Natural killer cell treated with Interleukin-12 subunit alpha and Interleukin-12 subunit beta and Interleukin-15 and Interleukin-18, amount 100 ng/mL, for 72 hours (primary cell): Measurements from ENCODE around the gene TMEM181. TPM values are rescaled to one million over a fixed set of nuclear protein-coding genes. Genes with fewer than 3 reads are reported as not detected.
"Not testable (repeated sequence)": the region's sequence is repeated elsewhere in the genome, so short reads cannot be mapped to it uniquely, and the experiment has no call there.

Source experiments
- ATAC-seq, 2 donors: fragments of 150-1000 bp; cut with Tn5 transposase in 1 of 2; sonication (Bioruptor Pico), chemical (Tn5 transposase) in 1 of 2; 2 replicates each; pipeline ENCODE4 v1.10.0; 2021
- DNase-seq: peaks from one replicate; pipeline ENCODE4 v3.0.0; 2022; ENCODE audit warnings: low spot score
- H3K27ac Mint-ChIP-seq, 2 donors: 1 replicate in 1 of 2; 2 replicates in 1 of 2; pipeline ENCODE4 v1.8.0; 2022; ENCODE audit warnings: mixed read lengths in 2 of 2, mild to moderate bottlenecking in 1 of 2, moderate library complexity in 1 of 2
- H3K27me3 Mint-ChIP-seq, 2 donors: 1 replicate in 1 of 2; 2 replicates in 1 of 2; pipeline ENCODE4 v1.8.0; 2022; ENCODE audit warnings: mixed read lengths in 2 of 2
- H3K36me3 Mint-ChIP-seq: one replicate; pipeline ENCODE4 v1.8.0; 2022; ENCODE audit warnings: mixed read lengths
- H3K4me1 Mint-ChIP-seq, 2 donors: 1 replicate in 1 of 2; 2 replicates in 1 of 2; pipeline ENCODE4 v1.8.0; 2022; ENCODE audit warnings: low read depth in 2 of 2, mixed read lengths in 2 of 2, mild to moderate bottlenecking in 1 of 2
- H3K4me3 Mint-ChIP-seq: one replicate; pipeline ENCODE4 v1.8.0; 2022; ENCODE audit warnings: mixed read lengths
- H3K9me3 Mint-ChIP-seq: 2 replicates; pipeline ENCODE4 v1.8.0; 2022; ENCODE audit warnings: mixed read lengths
- total RNA-seq, 2 donors: library from RNA; stranded (reverse); gene quantifications; one replicate each; pipeline ENCODE4 v1.2.3, GENCODE V29; 2022

TMEM181 gene
- total RNA-seq, result 10 to 100 TPM; 19.6 to 30.9 TPM

- H3K27me3 Mint-ChIP-seq, result peaks cover 0 to 2% of the 10 kb centered on the region in 2 donors
- ATAC-seq, result peak; percentile 88 to 92
- peaks cover 41 to 43% of the 10 kb centered on the region in 2 donors for H3K4me1 Mint-ChIP-seq
These were observed at the start of gene TMEM181 for GRCh38 chr6:158559895-158560835. TSS of gene TMEM181 (plus strand) at chr6:158560091. CDS start at chr6:158560225, 134 bp downstream.

GRCh38 chr6:158512809-158513208, 47.1 kb upstream of the TMEM181 start:
- Mint-ChIP-seq H3K27ac (no peak overlapping the region), H3K9me3 (no peaks in the 10 kb centered on the region), H3K27me3 (peaks cover 8 to 9% of the 10 kb centered on the region in 2 donors), H3K4me1 (peaks cover 16 to 29% of the 10 kb centered on the region in 2 donors), H3K4me3 (no peak overlapping the region), H3K36me3 (no peaks in the 10 kb centered on the region)
- no peak for ATAC-seq
- no peak for DNase-seq

More at GRCh38 chr6:158559895-158560835, at the start of gene TMEM181:
- peak; percentile 90 for DNase-seq
- H3K9me3 Mint-ChIP-seq, result no peaks in the 10 kb centered on the region
- H3K4me3 Mint-ChIP-seq, result peak within 1 kb of the TSS; percentile 99
- peak within 1 kb of the TSS; percentile 96 to 97 for H3K27ac Mint-ChIP-seq
- peaks cover 8% of the 10 kb centered on the region for H3K36me3 Mint-ChIP-seq

GRCh38 chr6:158514176-158514575, 45.7 kb upstream of the TMEM181 start:
- Mint-ChIP-seq H3K4me1 (peaks cover 27 to 35% of the 10 kb centered on the region in 2 donors), H3K27ac (no peak overlapping the region), H3K36me3 (no peaks in the 10 kb centered on the region), H3K27me3 (peaks cover 9 to 12% of the 10 kb centered on the region in 2 donors), H3K9me3 (no peaks in the 10 kb centered on the region), H3K4me3 (peak overlapping the region; percentile 12)
- ATAC-seq (peak in 1 of 2 donors; percentile 55), DNase-seq (no peak)

GRCh38 chr6:158514991-158515390, 44.9 kb upstream of the TMEM181 start:
- no peak for ATAC-seq
- DNase-seq, result no peak
- Mint-ChIP-seq H3K27me3 (peaks cover 13 to 15% of the 10 kb centered on the region in 2 donors), H3K27ac (no peak overlapping the region), H3K9me3 (no peaks in the 10 kb centered on the region), H3K4me3 (no peak overlapping the region), H3K36me3 (no peaks in the 10 kb centered on the region), H3K4me1 (peaks cover 27 to 35% of the 10 kb centered on the region in 2 donors)

GRCh38 chr6:158516098-158516497, 43.8 kb upstream of the TMEM181 start:
- Mint-ChIP-seq H3K4me1 (peaks cover 27 to 35% of the 10 kb centered on the region in 2 donors), H3K27me3 (peaks cover 16% of the 10 kb centered on the region in 2 donors), H3K4me3 (no peak overlapping the region), H3K27ac (no peak overlapping the region), H3K36me3 (no peaks in the 10 kb centered on the region), H3K9me3 (no peaks in the 10 kb centered on the region)
- ATAC-seq (no peak), DNase-seq (no peak)

- H3K4me3 Mint-ChIP-seq, result no peak overlapping the region
- H3K9me3 Mint-ChIP-seq, result no peaks in the 10 kb centered on the region
- peaks cover 27 to 35% of the 10 kb centered on the region in 2 donors for H3K4me1 Mint-ChIP-seq
- DNase-seq, result no peak
- H3K27ac Mint-ChIP-seq, result no peak overlapping the region
- no peaks in the 10 kb centered on the region for H3K36me3 Mint-ChIP-seq
- peaks cover 16% of the 10 kb centered on the region in 2 donors for H3K27me3 Mint-ChIP-seq
- no peak for ATAC-seq
These were observed 42.9 kb upstream of the TMEM181 start for GRCh38 chr6:158517038-158517437.

- DNase-seq (no peak), ATAC-seq (peak in 1 of 2 donors; percentile 63)
- Mint-ChIP-seq H3K36me3 (no peaks in the 10 kb centered on the region), H3K4me1 (peaks cover 27 to 35% of the 10 kb centered on the region in 2 donors), H3K27ac (no peak overlapping the region), H3K27me3 (peaks cover 16% of the 10 kb centered on the region in 2 donors), H3K9me3 (no peaks in the 10 kb centered on the region), H3K4me3 (peak overlapping the region; percentile 88)
These were observed 42.3 kb upstream of the TMEM181 start for GRCh38 chr6:158517581-158517980.

- Mint-ChIP-seq H3K27me3 (peaks cover 18 to 19% of the 10 kb centered on the region in 2 donors), H3K4me3 (peak overlapping the region; percentile 88), H3K4me1 (peaks cover 27 to 35% of the 10 kb centered on the region in 2 donors), H3K9me3 (no peaks in the 10 kb centered on the region), H3K27ac (peak overlapping the region; percentile 60 to 67), H3K36me3 (no peaks in the 10 kb centered on the region)
- DNase-seq, result no peak
- ATAC-seq, result peak; percentile 82 to 86
These were observed 41.4 kb upstream of the TMEM181 start for GRCh38 chr6:158518191-158519127.

- DNase-seq, result no peak
- H3K36me3 Mint-ChIP-seq, result no peaks in the 10 kb centered on the region
These were observed 40.6 kb upstream of the TMEM181 start for GRCh38 chr6:158519300-158519699.

GRCh38 chr6:158519761-158520160, 40.1 kb upstream of the TMEM181 start:
- Mint-ChIP-seq H3K9me3 (no peaks in the 10 kb centered on the region), H3K27me3 (peaks cover 29 to 32% of the 10 kb centered on the region in 2 donors), H3K4me1 (peaks cover 15 to 23% of the 10 kb centered on the region in 2 donors), H3K36me3 (no peaks in the 10 kb centered on the region), H3K27ac (no peak overlapping the region), H3K4me3 (no peak overlapping the region)
- no peak for ATAC-seq
- DNase-seq, result no peak

More at GRCh38 chr6:158519300-158519699, 40.6 kb upstream of the TMEM181 start:
- Mint-ChIP-seq H3K27ac (no peak overlapping the region), H3K9me3 (no peaks in the 10 kb centered on the region), H3K4me1 (peaks cover 20 to 27% of the 10 kb centered on the region in 2 donors), H3K4me3 (no peak overlapping the region), H3K27me3 (peaks cover 25 to 27% of the 10 kb centered on the region in 2 donors)
- no peak for ATAC-seq

GRCh38 chr6:158520975-158521374, 38.9 kb upstream of the TMEM181 start:
- not testable (repeated sequence) for H3K4me3 Mint-ChIP-seq, H3K36me3 Mint-ChIP-seq, H3K27ac Mint-ChIP-seq, DNase-seq, H3K9me3 Mint-ChIP-seq, ATAC-seq
- H3K4me1 Mint-ChIP-seq, result peaks cover 11 to 14% of the 10 kb centered on the region in 2 donors
- H3K27me3 Mint-ChIP-seq, result peaks cover 31 to 36% of the 10 kb centered on the region in 2 donors

GRCh38 chr6:158521759-158522158, 38.1 kb upstream of the TMEM181 start:
- no peak overlapping the region for H3K4me3 Mint-ChIP-seq
- peaks cover 37 to 41% of the 10 kb centered on the region in 2 donors for H3K27me3 Mint-ChIP-seq
- ATAC-seq (no peak), DNase-seq (no peak)
- no peaks in the 10 kb centered on the region for H3K9me3 Mint-ChIP-seq
- H3K4me1 Mint-ChIP-seq, result peaks cover 9 to 11% of the 10 kb centered on the region in 2 donors
- H3K27ac Mint-ChIP-seq, result no peak overlapping the region
- H3K36me3 Mint-ChIP-seq, result peaks cover 4% of the 10 kb centered on the region

- Mint-ChIP-seq H3K4me3 (no peak overlapping the region), H3K36me3 (peaks cover 13% of the 10 kb centered on the region), H3K27ac (no peak overlapping the region), H3K4me1 (peaks cover 6 to 11% of the 10 kb centered on the region in 2 donors), H3K27me3 (peaks cover 40 to 50% of the 10 kb centered on the region in 2 donors), H3K9me3 (no peaks in the 10 kb centered on the region)
- DNase-seq (no peak), ATAC-seq (no peak)
These were observed 37.3 kb upstream of the TMEM181 start for GRCh38 chr6:158522616-158523015.
